ENCODE results near the gene GREB1.

GRCh38 chr2:11680182-11680900, 146.5 kb downstream of the GREB1 start:
- TF ChIP-seq EZH2 (IDR thresholded peaks at IDR 0.05; ENCODE audit: borderline replicate concordance, low read length) (no peak), CTCF (IDR thresholded peaks at IDR 0.05; ENCODE audit: low read length) (no peak)
